ENCODE measurements around the gene GUCY2C.

GRCh38 chr12:14654416-14654815, 42.0 kb downstream of the GUCY2C start:
- TF ChIP-seq ARNTL (CRISPR knock-in tag; IDR thresholded peaks at IDR 0.05; ENCODE audit: borderline replicate concordance, low read depth), result no peak
- TF ChIP-seq ESRRG (CRISPR knock-in tag; IDR thresholded peaks at IDR 0.05), result no peak
- TF ChIP-seq OSR1 (CRISPR knock-in tag; IDR thresholded peaks at IDR 0.05), result no peak
- no peak for TF ChIP-seq ZNF70 (CRISPR knock-in tag; IDR thresholded peaks at IDR 0.05)
- TF ChIP-seq ZNF565 (CRISPR knock-in tag; conservative IDR thresholded peaks at IDR 0.05; ENCODE audit: low read depth), result no peak
- TF ChIP-seq ZFP30 (CRISPR knock-in tag; IDR thresholded peaks at IDR 0.05), result no peak
- no peak for TF ChIP-seq BACH2 (CRISPR knock-in tag; IDR thresholded peaks at IDR 0.05; ENCODE audit: borderline replicate concordance)
- TF ChIP-seq TCF4 (CRISPR knock-in tag; IDR thresholded peaks at IDR 0.05; ENCODE audit: borderline replicate concordance), result no peak
- TF ChIP-seq ISL1 (CRISPR knock-in tag; IDR thresholded peaks at IDR 0.05), result no peak
